ENCODE measurements around the gene BCAS4.

GRCh38 chr20:50850721-50851286 is 55.9 kb downstream of the BCAS4 start:
- no peak for TF ChIP-seq POLR2A (IDR thresholded peaks at IDR 0.05)
- no peak for TF ChIP-seq CTCF (IDR thresholded peaks at IDR 0.05)

Measured in thyroid gland (tissue), 4 donors.